ENCODE data around the gene JDP2.
A peak's percentile ranks its signal among the peaks of the same experiment; 100 is the strongest.

Gene JDP2

GRCh38 chr14:75429562-75429961 lies 1.7 kb downstream of the JDP2 start:
- H3K4me3 ChIP-seq (ENCODE audit: low read depth, low read length): peak overlapping the region; percentile 70
- no peak for DNase-seq (ENCODE audit: low read depth)
- in situ Hi-C loops (cut with HindIII; ENCODE audit: low sequenced_read_pairs): no loop called here
- TF ChIP-seq CTCF (IDR thresholded peaks at IDR 0.05; ENCODE audit: low read depth, low read length, missing control alignments): no peak

- peak overlapping the region; percentile 9 for H3K4me3 ChIP-seq (ENCODE audit: low read depth, low read length)
- in situ Hi-C loops (cut with HindIII; ENCODE audit: low sequenced_read_pairs): no loop called here
- no peak for TF ChIP-seq CTCF (IDR thresholded peaks at IDR 0.05; ENCODE audit: low read depth, low read length, missing control alignments)
- DNase-seq (ENCODE audit: low read depth): no peak
These were observed 2.3 kb downstream of the JDP2 start for GRCh38 chr14:75430116-75430515.

GRCh38 chr14:75430526-75430925 lies 2.7 kb downstream of the JDP2 start:
- H3K4me3 ChIP-seq (ENCODE audit: low read depth, low read length): peak overlapping the region; percentile 9
- in situ Hi-C loops (cut with HindIII; ENCODE audit: low sequenced_read_pairs): no loop called here
- DNase-seq (ENCODE audit: low read depth): peak; percentile 32
- TF ChIP-seq CTCF (IDR thresholded peaks at IDR 0.05; ENCODE audit: low read depth, low read length, missing control alignments): no peak

GRCh38 chr14:75430976-75431375 lies 3.2 kb downstream of the JDP2 start:
- no peak for DNase-seq (ENCODE audit: low read depth)
- H3K4me3 ChIP-seq (ENCODE audit: low read depth, low read length): no peak overlapping the region
- in situ Hi-C loops (cut with HindIII; ENCODE audit: low sequenced_read_pairs): no loop called here
- TF ChIP-seq CTCF (IDR thresholded peaks at IDR 0.05; ENCODE audit: low read depth, low read length, missing control alignments): no peak

- no peak for DNase-seq (ENCODE audit: low read depth)
- TF ChIP-seq CTCF (IDR thresholded peaks at IDR 0.05; ENCODE audit: low read depth, low read length, missing control alignments): no peak
- in situ Hi-C loops (cut with HindIII; ENCODE audit: low sequenced_read_pairs): no loop called here
These were observed 4.0 kb downstream of the JDP2 start for GRCh38 chr14:75431827-75432226.

GRCh38 chr14:75432411-75432810 lies 4.6 kb downstream of the JDP2 start:
- no peak for DNase-seq (ENCODE audit: low read depth)
- no peak overlapping the region for H3K4me3 ChIP-seq (ENCODE audit: low read depth, low read length)
- in situ Hi-C loops (cut with HindIII; ENCODE audit: low sequenced_read_pairs): no loop called here
- TF ChIP-seq CTCF (IDR thresholded peaks at IDR 0.05; ENCODE audit: low read depth, low read length, missing control alignments): no peak

More at GRCh38 chr14:75431827-75432226, 4.0 kb downstream of the JDP2 start:
- no peak overlapping the region for H3K4me3 ChIP-seq (ENCODE audit: low read depth, low read length)

GRCh38 chr14:75433631-75434071 lies 5.8 kb downstream of the JDP2 start:
- TF ChIP-seq CTCF (IDR thresholded peaks at IDR 0.05; ENCODE audit: low read depth, low read length, missing control alignments): no peak
- no peak for DNase-seq (ENCODE audit: low read depth)
- no peak overlapping the region for H3K4me3 ChIP-seq (ENCODE audit: low read depth, low read length)
- in situ Hi-C loops (cut with HindIII; ENCODE audit: low sequenced_read_pairs): no loop called here

Data from astrocyte of the cerebellum (primary cell).